ENCODE measurements around the gene GFER.
"Not testable (repeated sequence)": the region's sequence is repeated elsewhere in the genome, so short reads cannot be mapped to it uniquely, and the experiment has no call there.

The GFER gene

GRCh38 chr16:2006317-2006716, 22.3 kb downstream of the GFER start:
- no peak for DNase-seq

GRCh38 chr16:2007081-2007836, 23.3 kb downstream of the GFER start:
- no peak for DNase-seq

GRCh38 chr16:2008009-2008526, 24.1 kb downstream of the GFER start:
- DNase-seq = peak; percentile 45

- no peak for DNase-seq
These were observed 24.7 kb downstream of the GFER start for GRCh38 chr16:2008631-2009163.

- DNase-seq = no peak
These were observed 25.2 kb downstream of the GFER start for GRCh38 chr16:2009164-2009711.

- peak; percentile 91 for DNase-seq
These were observed 26.0 kb downstream of the GFER start, which contains the start of gene ZNF598 for GRCh38 chr16:2009791-2010510. Gene ZNF598, minus strand, starts transcription at chr16:2009821.

- not testable (repeated sequence) for DNase-seq
These were observed 27.7 kb downstream of the GFER start for GRCh38 chr16:2011726-2012125.

GRCh38 chr16:2013527-2013926, 29.5 kb downstream of the GFER start:
- no peak for DNase-seq

GRCh38 chr16:2015117-2015946, 31.3 kb downstream of the GFER start:
- DNase-seq = peak; percentile 61

GRCh38 chr16:2015947-2016208, 31.9 kb downstream of the GFER start:
- DNase-seq = no peak

GRCh38 chr16:2016407-2016922, 32.5 kb downstream of the GFER start:
- DNase-seq = no peak

GRCh38 chr16:2019518-2019920, 35.5 kb downstream of the GFER start, which contains the start of gene NPW:
Gene NPW, plus strand, starts transcription at chr16:2019785.
- no peak for DNase-seq

- DNase-seq = no peak
These were observed 36.2 kb downstream of the GFER start for GRCh38 chr16:2019921-2020831.

GRCh38 chr16:2022723-2023091, 38.7 kb downstream of the GFER start:
- peak; percentile 75 for DNase-seq

- DNase-seq = peak; percentile 82
These were observed 39.4 kb downstream of the GFER start for GRCh38 chr16:2023092-2024031.

GRCh38 chr16:2024032-2024420, 40.0 kb downstream of the GFER start:
- no peak for DNase-seq

GRCh38 chr16:2025251-2025650, 41.3 kb downstream of the GFER start:
- no peak for DNase-seq

- no peak for DNase-seq
These were observed 42.0 kb downstream of the GFER start for GRCh38 chr16:2025878-2026460.

- DNase-seq = no peak
These were observed 42.5 kb downstream of the GFER start, which contains the start of gene NHERF2 for GRCh38 chr16:2026461-2027023. Gene NHERF2, plus strand, starts transcription at chr16:2026902. Its CDS starts 104 bp downstream, at chr16:2027006.

Data from fibroblast of skin of back (primary cell).